Lung (tissue), 12 donors: ENCODE data around the gene XXYLT1. TPM values are rescaled to one million over a fixed set of nuclear protein-coding genes. Genes with fewer than 3 reads are reported as not detected.

ENCODE experiments used
- ATAC-seq: fragments of 200-7000 bp; cut with Tn5 transposase; one replicate; pipeline ENCODE4 v1.9.1; 2020; ENCODE audit warnings: moderate number of reproducible peaks; ENCODE audit not compliant: insufficient read depth, low FRiP score
- DNase-seq, 3 donors: peaks; one replicate each; pipeline ENCODE4 v3.0.0-alpha.2; 2013 to 2017
- H3K27ac ChIP-seq, 2 donors: one replicate each; pipeline ENCODE4 v1.5.1; 2013; ENCODE audit warnings: mild to moderate bottlenecking in 2 of 2, moderate library complexity in 2 of 2, control low read depth in 1 of 2, inconsistent platforms in 1 of 2, low read depth in 1 of 2, low read length in 1 of 2
- H3K27me3 ChIP-seq, 3 donors: one replicate each; pipeline ENCODE4 v1.5.1; 2013; ENCODE audit warnings: low read length in 2 of 3; ENCODE audit not compliant: control insufficient read depth in 3 of 3, insufficient read depth in 3 of 3
- H3K36me3 ChIP-seq, 4 donors: one replicate each; pipeline ENCODE4 v1.5.1; 2013; ENCODE audit warnings: low read length in 4 of 4, mild to moderate bottlenecking in 1 of 4, moderate library complexity in 1 of 4; ENCODE audit not compliant: control insufficient read depth in 4 of 4, insufficient read depth in 4 of 4
- H3K4me1 ChIP-seq, 5 donors: one replicate each; pipeline ENCODE4 v1.5.1; 2013; ENCODE audit warnings: low read length in 5 of 5, mild to moderate bottlenecking in 2 of 5, moderate library complexity in 1 of 5; ENCODE audit not compliant: control insufficient read depth in 5 of 5, insufficient read depth in 5 of 5
- H3K4me3 ChIP-seq: one replicate; pipeline ENCODE4 v1.5.1; 2013; ENCODE audit warnings: mild to moderate bottlenecking, control low read depth, moderate library complexity
- H3K9ac ChIP-seq, 2 donors: one replicate each; pipeline ENCODE4 v1.5.1; 2013; ENCODE audit warnings: low read length in 2 of 2, control low read depth in 1 of 2; ENCODE audit not compliant: insufficient read depth in 1 of 2
- H3K9me3 ChIP-seq, 4 donors: one replicate each; pipeline ENCODE4 v1.5.1; 2013; ENCODE audit warnings: low read length in 3 of 4, mild to moderate bottlenecking in 1 of 4, moderate library complexity in 1 of 4; ENCODE audit not compliant: control insufficient read depth in 4 of 4, insufficient read depth in 3 of 4
- WGBS, 2 donors: extraction: QIAGEN DNeasy Blood & Tissue Kit; methylation state at CpG; one replicate each; pipeline ENCODE4 v1.1.7; 2013; 5-methylcytosine and 5-hydroxymethylcytosine counted together
- polyA plus RNA-seq, 2 donors: library from polyadenylated mRNA; stranded (reverse); fragments of 200-250 nt; gene quantifications; one replicate each; pipeline ENCODE4 v1.2.1, GENCODE V29; 2013
- total RNA-seq, 2 donors: library from RNA; depleted of rRNA in 1 of 2; stranded (reverse); fragments of >200 nt in 1 of 2; gene quantifications; one replicate each; pipeline ENCODE4 v1.2.1, GENCODE V29; 2014 to 2021
- TF ChIP-seq, protein P1 (sequence below): IDR thresholded peaks from 2 replicates; pipeline ENCODE4 v1.5.1; 2012; ENCODE audit warnings: mild to moderate bottlenecking; ENCODE audit errors: control extremely low read depth, extremely low read depth
- donor health status: control.
- donor health status: control.
- donor health status: Bipolar disorder and iron deficiency.
- donor health status: healthy.
- donor health status: DM: yes; HTN: yes; CAD: no.

XXYLT1 gene
- total and polyA plus RNA-seq, 4 donors: 4.7 to 15.4 (median 11.4) TPM

DNA sequence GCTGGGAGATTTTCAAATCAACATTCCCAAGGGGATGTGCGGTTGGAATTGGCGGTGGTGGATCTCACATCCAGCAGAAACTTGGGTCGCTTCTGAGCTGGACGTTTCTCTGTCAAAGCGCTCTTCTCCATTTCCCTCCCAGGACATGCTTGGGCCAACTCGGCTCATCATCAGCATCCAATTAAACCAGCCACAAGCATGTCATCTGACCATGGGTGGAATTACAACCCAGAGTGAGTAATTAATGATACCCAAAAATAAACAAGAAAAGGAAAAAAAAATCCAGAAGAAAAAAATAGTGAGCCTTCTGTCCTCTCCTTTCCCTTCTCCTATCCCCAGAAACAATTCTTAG, 111.2 kb downstream of the XXYLT1 start:
- Histone ChIP-seq H3K4me3 (no peak overlapping the region), H3K27ac (peak overlapping the region in 1 of 2 donors; percentile 27), H3K36me3 (no peaks in the 10 kb centered on the region), H3K9me3 (no peaks in the 10 kb centered on the region), H3K27me3 (no peaks in the 10 kb centered on the region), H3K9ac (no peak overlapping the region), H3K4me1 (peaks cover 4 to 52% (median 22%) of the 10 kb centered on the region in 5 donors)
- DNase-seq (peak; percentile 36 to 62 (median 49)), ATAC-seq (no peak)
- TF ChIP-seq, protein P1, sequence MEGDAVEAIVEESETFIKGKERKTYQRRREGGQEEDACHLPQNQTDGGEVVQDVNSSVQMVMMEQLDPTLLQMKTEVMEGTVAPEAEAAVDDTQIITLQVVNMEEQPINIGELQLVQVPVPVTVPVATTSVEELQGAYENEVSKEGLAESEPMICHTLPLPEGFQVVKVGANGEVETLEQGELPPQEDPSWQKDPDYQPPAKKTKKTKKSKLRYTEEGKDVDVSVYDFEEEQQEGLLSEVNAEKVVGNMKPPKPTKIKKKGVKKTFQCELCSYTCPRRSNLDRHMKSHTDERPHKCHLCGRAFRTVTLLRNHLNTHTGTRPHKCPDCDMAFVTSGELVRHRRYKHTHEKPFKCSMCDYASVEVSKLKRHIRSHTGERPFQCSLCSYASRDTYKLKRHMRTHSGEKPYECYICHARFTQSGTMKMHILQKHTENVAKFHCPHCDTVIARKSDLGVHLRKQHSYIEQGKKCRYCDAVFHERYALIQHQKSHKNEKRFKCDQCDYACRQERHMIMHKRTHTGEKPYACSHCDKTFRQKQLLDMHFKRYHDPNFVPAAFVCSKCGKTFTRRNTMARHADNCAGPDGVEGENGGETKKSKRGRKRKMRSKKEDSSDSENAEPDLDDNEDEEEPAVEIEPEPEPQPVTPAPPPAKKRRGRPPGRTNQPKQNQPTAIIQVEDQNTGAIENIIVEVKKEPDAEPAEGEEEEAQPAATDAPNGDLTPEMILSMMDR: no peak
- 75 to 86% methylated on average over 6 of the region's 6 CpGs for WGBS, 2 donors

DNA sequence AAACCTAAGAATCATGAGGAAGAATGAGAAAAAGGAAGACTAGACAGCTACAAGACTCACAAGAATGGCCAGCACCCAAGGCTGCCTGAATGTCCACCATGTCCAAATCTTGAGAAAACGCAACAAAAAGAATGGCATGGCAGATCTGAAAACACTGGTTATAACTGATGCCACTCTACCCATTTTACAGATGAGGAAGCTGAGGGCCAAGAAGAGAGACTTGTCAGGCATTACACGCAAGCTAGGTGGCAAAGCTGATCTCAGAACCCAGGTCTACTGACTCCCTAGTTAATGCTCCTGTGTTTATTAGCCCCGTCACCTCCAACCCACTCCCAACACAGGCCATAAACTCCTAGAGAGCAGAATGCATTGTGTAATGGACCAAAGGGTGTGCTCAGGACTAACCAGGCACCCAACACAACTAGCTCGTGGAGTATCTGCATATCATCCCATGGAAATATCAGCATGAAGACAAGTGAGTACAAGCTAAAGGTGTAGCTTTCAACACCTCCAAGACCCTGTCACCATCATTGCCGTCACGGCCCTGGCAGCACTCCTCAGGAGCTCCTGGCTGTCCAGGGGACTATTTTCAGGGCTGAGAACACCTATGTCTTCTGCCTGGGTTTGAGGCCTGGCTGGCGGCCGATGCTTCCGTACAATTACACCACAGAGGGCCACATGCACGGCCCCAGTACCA, 111.7 kb downstream of the XXYLT1 start:
- WGBS, 2 donors: 86 to 88% methylated on average over 10 of the region's 10 CpGs
- ATAC-seq (no peak), DNase-seq (no peak)
- Histone ChIP-seq H3K4me1 (peaks cover 5 to 57% (median 27%) of the 10 kb centered on the region in 5 donors), H3K27ac (peak overlapping the region in 1 of 2 donors; percentile 27), H3K36me3 (no peaks in the 10 kb centered on the region), H3K4me3 (no peak overlapping the region), H3K9me3 (no peaks in the 10 kb centered on the region), H3K27me3 (no peaks in the 10 kb centered on the region), H3K9ac (no peak overlapping the region)
- TF ChIP-seq, protein P1: no peak

DNA sequence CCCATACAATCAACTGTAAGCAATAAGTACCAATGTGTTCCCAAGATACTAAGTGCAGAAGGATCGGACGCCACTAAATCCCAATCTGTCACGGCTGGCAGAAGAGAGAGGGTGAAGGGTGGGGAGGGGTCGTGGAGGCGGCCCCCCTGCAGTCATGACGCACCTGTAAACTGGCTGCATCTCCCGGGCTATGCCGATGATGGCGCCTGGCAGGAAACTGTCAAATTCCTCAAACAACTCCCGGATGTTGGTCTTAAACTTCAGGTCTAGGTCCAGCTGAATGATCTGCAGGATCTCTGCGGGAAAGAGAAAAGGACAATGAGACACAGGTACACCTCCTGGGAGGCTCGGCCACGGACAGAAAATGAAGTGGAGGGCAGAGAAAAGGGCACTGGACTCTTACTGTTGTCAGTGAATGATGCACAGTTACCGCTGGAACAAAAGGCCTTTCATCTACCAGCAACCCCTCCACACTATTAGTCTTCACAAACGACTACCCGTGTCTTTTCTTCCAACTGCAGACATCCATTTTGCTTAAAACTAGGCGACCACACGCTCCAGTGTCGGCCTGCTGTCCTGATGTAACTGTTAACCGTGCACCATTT, 114.6 kb downstream of the XXYLT1 start:
- peaks cover 15 to 70% (median 39%) of the 10 kb centered on the region in 5 donors for H3K4me1 ChIP-seq

More for the DNA sequence above, 114.6 kb downstream of the XXYLT1 start:
- H3K9me3 ChIP-seq: no peaks in the 10 kb centered on the region
- H3K36me3 ChIP-seq: no peaks in the 10 kb centered on the region
- no peak overlapping the region for H3K4me3 ChIP-seq
- WGBS, 2 donors: 82 to 83% methylated on average over 20 of the region's 20 CpGs
- TF ChIP-seq, protein P1: no peak
- H3K27ac ChIP-seq: peak overlapping the region in 1 of 2 donors; percentile 15
- H3K27me3 ChIP-seq: no peaks in the 10 kb centered on the region
- DNase-seq (no peak), ATAC-seq (no peak)
- peak overlapping the region in 1 of 2 donors; percentile 73 for H3K9ac ChIP-seq
